Natural killer cell (primary cell): ENCODE measurements around the gene NFIC. TPM values are rescaled to one million over a fixed set of nuclear protein-coding genes. Genes with fewer than 3 reads are reported as not detected.
"Not testable (repeated sequence)": the region's sequence is repeated elsewhere in the genome, so short reads cannot be mapped to it uniquely, and the experiment has no call there.

Source experiments
- ATAC-seq, 3 donors: fragments of 150-1000 bp in 2 of 3; fragments of 200-7000 bp in 1 of 3; cut with Tn5 transposase; 1 replicate in 1 of 3; 2 replicates in 2 of 3; pipeline ENCODE4 v1.10.0; 2021; ENCODE audit warnings: mild to moderate bottlenecking in 2 of 3, moderate library complexity in 2 of 3
- DNase-seq, 2 donors: peaks; one replicate each; pipeline versions ENCODE4 v3.0.0 to v3.0.0-alpha.2; 2013 to 2021; ENCODE audit warnings: mixed read lengths in 1 of 2
- H3K27ac ChIP-seq: one replicate; pipeline ENCODE4 v1.5.1; 2013; ENCODE audit warnings: mild to moderate bottlenecking, low read length
- H3K27me3 ChIP-seq: one replicate; pipeline ENCODE4 v1.6.1; 2013; ENCODE audit warnings: low read length; ENCODE audit not compliant: control insufficient read depth, insufficient read depth
- H3K36me3 ChIP-seq: one replicate; pipeline ENCODE4 v1.6.1; 2013; ENCODE audit warnings: low read length; ENCODE audit not compliant: control insufficient read depth, insufficient read depth
- H3K4me1 ChIP-seq: one replicate; pipeline ENCODE4 v1.6.1; 2013; ENCODE audit warnings: low read length; ENCODE audit not compliant: control insufficient read depth, insufficient read depth
- H3K4me3 ChIP-seq: one replicate; pipeline ENCODE4 v1.5.1; 2013; ENCODE audit warnings: low read length
- H3K9me3 ChIP-seq: one replicate; pipeline ENCODE4 v1.6.1; 2013; ENCODE audit warnings: low read length; ENCODE audit not compliant: control insufficient read depth, insufficient read depth
- H3K27ac Mint-ChIP-seq, 2 donors: one replicate each; pipeline ENCODE4 v1.8.0; 2022; ENCODE audit warnings: mild to moderate bottlenecking in 2 of 2, mixed read lengths in 2 of 2, moderate library complexity in 1 of 2
- H3K27me3 Mint-ChIP-seq, 2 donors: one replicate each; pipeline ENCODE4 v1.8.0; 2022; ENCODE audit warnings: low read depth in 2 of 2, mixed read lengths in 2 of 2
- H3K36me3 Mint-ChIP-seq: one replicate; pipeline ENCODE4 v1.8.0; 2022; ENCODE audit warnings: mixed read lengths
- H3K4me1 Mint-ChIP-seq, 2 donors: one replicate each; pipeline ENCODE4 v1.8.0; 2022; ENCODE audit warnings: mixed read lengths in 2 of 2
- H3K4me3 Mint-ChIP-seq: one replicate; pipeline ENCODE4 v1.8.0; 2022; ENCODE audit warnings: mild to moderate bottlenecking, moderate library complexity, mixed read lengths
- H3K9me3 Mint-ChIP-seq, 2 donors: one replicate each; pipeline ENCODE4 v1.8.0; 2022; ENCODE audit warnings: mixed read lengths in 2 of 2
- WGBS: methylation state at CpG from one replicate; pipeline ENCODE4 v1.1.7; 2013; ENCODE audit warnings: missing lambda C conversion rate; ENCODE audit not compliant: insufficient coverage; 5-methylcytosine and 5-hydroxymethylcytosine counted together
- intact Hi-C: fragments of 100-400 bp; cut with micrococcal nuclease; formaldehyde crosslinking; loops from one replicate; pipeline ENCODE4 v1.14.2; 2022
- total RNA-seq, 4 donors: library from RNA; stranded (reverse); fragments of 120-200 nt in 1 of 4; gene quantifications; one replicate each; pipeline versions ENCODE4 v1.2.3 to v1.2.4, GENCODE V29; 2013 to 2022
- TF ChIP-seq, protein P1 (sequence below): fragments of 200-600 bp; IDR thresholded peaks from one replicate; pipeline ENCODE4 v1.8.0; 2022; ENCODE audit warnings: antibody characterized with exemption

NFIC gene
- total RNA-seq, 3 donors from 2014 or later (not counting 1 experiment from before 2014, with no cell fraction given), result 18.5 to 22.2 (median 20.6) TPM

DNA sequence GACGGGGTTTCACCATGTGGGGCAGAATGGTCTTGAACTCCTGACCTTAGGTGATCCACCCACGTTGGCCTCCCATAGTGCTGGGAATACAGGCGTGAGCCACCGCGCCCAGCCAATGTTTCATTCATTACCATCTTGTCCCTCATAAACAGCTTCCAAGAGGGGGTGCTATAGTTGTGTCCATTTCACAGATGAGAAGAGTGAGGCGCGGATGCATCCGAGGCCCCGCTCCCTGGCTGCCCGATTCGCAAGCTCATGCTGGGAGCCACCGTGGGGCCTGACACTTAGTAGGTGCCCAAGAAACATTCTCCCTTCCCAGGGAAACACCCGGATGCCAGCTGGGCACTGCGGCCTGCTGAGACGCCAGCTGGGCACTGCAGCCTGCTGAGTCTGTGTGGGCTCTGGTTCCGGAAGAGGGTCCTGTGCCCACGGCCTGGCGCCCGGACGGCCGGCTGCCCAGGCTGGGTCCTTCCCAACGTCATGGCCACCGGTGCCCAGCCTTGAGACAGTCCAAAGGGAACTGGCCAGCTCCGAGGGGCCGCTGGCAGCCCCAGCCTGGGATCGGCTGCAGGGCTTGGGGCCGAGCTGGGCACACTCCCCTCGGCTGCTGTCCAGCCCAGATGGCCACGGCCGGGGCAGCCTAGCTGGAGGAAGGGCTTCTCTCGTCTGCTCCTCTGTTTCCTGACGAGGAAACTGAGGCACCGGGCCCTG lies 54.7 kb downstream of the NFIC start:
- Histone ChIP-seq H3K36me3 (no peaks in the 10 kb centered on the region), H3K4me1 (no peaks in the 10 kb centered on the region), H3K9me3 (no peaks in the 10 kb centered on the region), H3K4me3 (no peak overlapping the region), H3K27me3 (no peaks in the 10 kb centered on the region), H3K27ac (no peak overlapping the region)
- intact Hi-C loops, result no loop called here
- Mint-ChIP-seq H3K4me1 (no peaks in the 10 kb centered on the region), H3K27me3 (no peaks in the 10 kb centered on the region), H3K36me3 (no peaks in the 10 kb centered on the region), H3K27ac (no peak overlapping the region), H3K9me3 (no peaks in the 10 kb centered on the region), H3K4me3 (no peak overlapping the region)
- 88% methylated on average over 33 of the region's 33 CpGs for WGBS
- TF ChIP-seq, protein P1, sequence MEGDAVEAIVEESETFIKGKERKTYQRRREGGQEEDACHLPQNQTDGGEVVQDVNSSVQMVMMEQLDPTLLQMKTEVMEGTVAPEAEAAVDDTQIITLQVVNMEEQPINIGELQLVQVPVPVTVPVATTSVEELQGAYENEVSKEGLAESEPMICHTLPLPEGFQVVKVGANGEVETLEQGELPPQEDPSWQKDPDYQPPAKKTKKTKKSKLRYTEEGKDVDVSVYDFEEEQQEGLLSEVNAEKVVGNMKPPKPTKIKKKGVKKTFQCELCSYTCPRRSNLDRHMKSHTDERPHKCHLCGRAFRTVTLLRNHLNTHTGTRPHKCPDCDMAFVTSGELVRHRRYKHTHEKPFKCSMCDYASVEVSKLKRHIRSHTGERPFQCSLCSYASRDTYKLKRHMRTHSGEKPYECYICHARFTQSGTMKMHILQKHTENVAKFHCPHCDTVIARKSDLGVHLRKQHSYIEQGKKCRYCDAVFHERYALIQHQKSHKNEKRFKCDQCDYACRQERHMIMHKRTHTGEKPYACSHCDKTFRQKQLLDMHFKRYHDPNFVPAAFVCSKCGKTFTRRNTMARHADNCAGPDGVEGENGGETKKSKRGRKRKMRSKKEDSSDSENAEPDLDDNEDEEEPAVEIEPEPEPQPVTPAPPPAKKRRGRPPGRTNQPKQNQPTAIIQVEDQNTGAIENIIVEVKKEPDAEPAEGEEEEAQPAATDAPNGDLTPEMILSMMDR, result no peak
- DNase-seq (no peak), ATAC-seq (no peak)

DNA sequence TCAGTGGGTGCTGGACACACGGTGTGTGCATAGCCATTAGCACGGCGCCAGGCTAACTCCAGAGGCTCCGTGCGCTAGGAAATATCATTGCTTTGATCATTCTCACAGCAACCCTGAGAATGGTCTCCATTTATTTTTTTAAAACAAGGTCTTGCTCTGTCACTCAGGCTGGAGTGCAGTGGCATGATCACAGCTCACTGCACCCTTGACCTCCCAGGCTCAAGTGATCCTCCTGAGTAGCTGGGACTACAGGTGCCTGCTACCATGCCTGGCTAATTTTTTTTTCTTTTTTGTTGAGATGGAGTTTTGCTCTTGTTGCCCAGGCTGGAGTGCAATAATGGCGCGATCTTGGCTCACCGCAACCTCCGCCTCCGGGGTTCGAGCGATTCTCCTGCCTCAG lies 55.3 kb downstream of the NFIC start:
- H3K27ac ChIP-seq, H3K9me3 Mint-ChIP-seq, H3K36me3 Mint-ChIP-seq, H3K4me3 Mint-ChIP-seq, H3K27me3 Mint-ChIP-seq, H3K27ac Mint-ChIP-seq, H3K36me3 ChIP-seq, intact Hi-C loops, H3K27me3 ChIP-seq, DNase-seq, H3K9me3 ChIP-seq, H3K4me1 Mint-ChIP-seq, H3K4me1 ChIP-seq, ATAC-seq, H3K4me3 ChIP-seq: not testable (repeated sequence)
- over 99% methylated on average over 12 of the region's 12 CpGs for WGBS

DNA sequence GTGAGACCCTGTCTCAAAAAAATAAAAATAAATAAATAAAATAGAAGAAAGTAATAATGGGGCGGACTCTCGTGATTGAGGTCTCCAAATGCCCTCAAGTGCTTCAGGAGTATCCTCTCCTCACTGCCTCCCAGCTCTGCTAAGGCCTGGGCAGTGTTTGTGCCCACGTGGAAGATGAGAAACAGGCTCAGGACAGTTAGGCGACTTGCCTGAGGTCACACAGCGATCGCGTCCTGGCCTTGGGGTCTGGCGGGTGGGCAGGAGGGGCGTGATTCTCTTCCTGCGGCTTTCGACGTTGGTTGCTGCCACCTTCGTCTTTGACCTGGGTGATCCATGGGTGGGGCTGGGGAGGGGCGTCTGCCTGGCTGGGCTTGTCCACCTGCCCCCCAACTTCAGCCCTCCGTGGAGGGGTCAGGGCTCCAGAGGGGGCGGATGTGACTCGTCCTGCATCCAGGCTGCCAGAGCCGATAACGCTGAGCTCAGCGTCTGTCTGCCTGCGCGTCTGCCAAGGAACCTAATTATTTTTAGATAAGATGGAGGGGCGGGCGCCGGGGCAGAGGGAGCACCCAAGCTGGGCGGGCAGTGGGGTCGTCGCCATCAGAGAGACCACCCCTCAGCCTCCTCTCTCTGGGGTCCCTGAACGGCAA lies 56.9 kb downstream of the NFIC start:
- H3K36me3 ChIP-seq, result no peaks in the 10 kb centered on the region
- H3K27me3 Mint-ChIP-seq, result no peaks in the 10 kb centered on the region
- H3K27ac ChIP-seq, result no peak overlapping the region
- H3K9me3 Mint-ChIP-seq, result no peaks in the 10 kb centered on the region
- H3K36me3 Mint-ChIP-seq, result no peaks in the 10 kb centered on the region
- intact Hi-C loops, result no loop called here
- ATAC-seq (no peak), DNase-seq (no peak)
- no peak overlapping the region for H3K4me3 Mint-ChIP-seq
- H3K4me1 ChIP-seq, result no peaks in the 10 kb centered on the region
- no peaks in the 10 kb centered on the region for H3K27me3 ChIP-seq
- no peaks in the 10 kb centered on the region for H3K9me3 ChIP-seq
- 91% methylated on average over 29 of the region's 29 CpGs for WGBS
- H3K4me3 ChIP-seq, result no peak overlapping the region
- TF ChIP-seq, protein P1, result no peak
- peaks cover 0 to 4% of the 10 kb centered on the region in 2 donors for H3K4me1 Mint-ChIP-seq
- H3K27ac Mint-ChIP-seq, result no peak overlapping the region

DNA sequence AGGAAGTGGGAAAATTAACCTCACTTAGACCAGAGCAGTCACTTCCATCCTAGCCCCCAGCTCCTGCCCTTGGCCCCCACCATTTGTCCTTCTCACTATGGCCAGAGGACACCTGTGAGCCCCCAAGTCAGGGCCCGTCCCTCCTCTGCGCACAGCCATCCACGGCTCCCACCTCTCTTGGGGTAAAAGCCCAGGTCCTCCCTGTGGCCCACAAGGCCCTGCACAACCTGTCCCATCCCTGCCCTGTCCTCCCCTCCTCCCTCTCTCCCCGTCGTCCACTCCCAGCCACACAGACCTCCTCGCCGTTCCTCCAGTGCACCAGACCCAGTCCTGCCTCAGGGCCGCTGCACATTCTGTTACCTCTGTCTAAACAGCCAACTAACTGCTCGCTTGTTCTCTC lies 60.0 kb downstream of the NFIC start:
- TF ChIP-seq, protein P1, result no peak
- no peaks in the 10 kb centered on the region for H3K27me3 ChIP-seq
- no peaks in the 10 kb centered on the region for H3K36me3 Mint-ChIP-seq
- no peak overlapping the region for H3K4me3 ChIP-seq
- H3K27ac Mint-ChIP-seq, result no peak overlapping the region
- no peak overlapping the region for H3K4me3 Mint-ChIP-seq
- peaks cover 0 to 8% of the 10 kb centered on the region in 2 donors for H3K4me1 Mint-ChIP-seq
- no peaks in the 10 kb centered on the region for H3K27me3 Mint-ChIP-seq
- H3K9me3 ChIP-seq, result no peaks in the 10 kb centered on the region
- H3K36me3 ChIP-seq, result no peaks in the 10 kb centered on the region
- ATAC-seq, result no peak
- no peak for DNase-seq
- WGBS, result 96% methylated on average over 9 of the region's 9 CpGs
- intact Hi-C loops, result no loop called here
- peaks cover 12% of the 10 kb centered on the region for H3K4me1 ChIP-seq
- no peaks in the 10 kb centered on the region for H3K9me3 Mint-ChIP-seq
- no peak overlapping the region for H3K27ac ChIP-seq

DNA sequence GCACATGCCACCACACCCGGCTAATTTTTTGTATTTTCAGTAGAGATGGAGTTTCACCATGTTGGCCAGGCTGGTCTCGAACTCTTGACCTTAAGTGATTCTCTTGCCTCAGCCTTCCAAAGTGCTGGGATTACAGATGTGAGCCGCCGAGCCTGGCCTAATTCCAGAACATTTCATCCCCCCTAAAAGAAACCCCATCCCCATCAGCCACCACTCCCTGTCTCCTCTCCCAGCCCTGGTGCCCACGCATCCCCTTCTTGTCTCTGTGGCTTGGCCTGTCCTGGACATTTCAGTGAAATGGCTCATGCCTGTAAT lies 63.9 kb downstream of the NFIC start:
- H3K4me1 ChIP-seq, result peaks cover 22% of the 10 kb centered on the region
- 97% methylated on average over 5 of the region's 5 CpGs for WGBS
- not testable (repeated sequence) for H3K9me3 Mint-ChIP-seq, H3K27me3 Mint-ChIP-seq, H3K27me3 ChIP-seq, H3K4me3 ChIP-seq, H3K36me3 ChIP-seq, H3K36me3 Mint-ChIP-seq, ATAC-seq, H3K27ac Mint-ChIP-seq, DNase-seq, H3K4me3 Mint-ChIP-seq, H3K9me3 ChIP-seq, H3K27ac ChIP-seq
- peaks cover 2 to 22% of the 10 kb centered on the region in 2 donors for H3K4me1 Mint-ChIP-seq
- intact Hi-C loops, result loop anchor here (10.0 kb wide), 1 partner anchor 246 kb away; the partner anchor contains the start of gene NCLN
